Measurements from ENCODE around the gene FBXL22.

- no peak for TF ChIP-seq JUND (IDR thresholded peaks at IDR 0.05)
- no peak for TF ChIP-seq EZH2phosphoT487 (IDR thresholded peaks at IDR 0.05; ENCODE audit: borderline replicate concordance)
- TF ChIP-seq POLR2A (IDR thresholded peaks at IDR 0.05; ENCODE audit: borderline replicate concordance, extremely low read depth, insufficient read depth, insufficient read length), result no peak
- TF ChIP-seq CTCF (IDR thresholded peaks at IDR 0.05 in 2 of 3, conservative IDR thresholded peaks at IDR 0.05 in 1 of 3; ENCODE audit: borderline replicate concordance in 1 of 3, insufficient read depth in 1 of 3, low read depth in 2 of 3, low read length in 2 of 3), result no peak
- TF ChIP-seq ZNF274 (IDR thresholded peaks at IDR 0.05; ENCODE audit: low read depth, low read length), result no peak
- no peak for TF ChIP-seq MAX (IDR thresholded peaks at IDR 0.05)
- TF ChIP-seq POLR2AphosphoS5 (IDR thresholded peaks at IDR 0.05; ENCODE audit: low read depth, low read length), result no peak
- no peak for TF ChIP-seq SP1 (IDR thresholded peaks at IDR 0.05; ENCODE audit: low read depth)
- TF ChIP-seq EZH2 (IDR thresholded peaks at IDR 0.05), result no peak
- TF ChIP-seq REST (IDR thresholded peaks at IDR 0.05; ENCODE audit: low read depth), result no peak
Measured at GRCh38 chr15:63593705-63594671, 3.2 kb upstream of the FBXL22 start.

All from HCT116 (cell line).